Measurements from ENCODE around the gene VSIR. TPM values are rescaled to one million over a fixed set of nuclear protein-coding genes. Genes with fewer than 3 reads are reported as not detected.

VSIR gene
- total and polyA plus RNA-seq, 2 donors (not counting 1 experiment from before 2014, with no cell fraction given): 40.5 to 61.2 TPM

- peak overlapping the region; percentile 77 for H3K27ac Mint-ChIP-seq
- Histone ChIP-seq H3K36me3 (replicated peaks in 1 of 2; ENCODE audit: control extremely low read depth in 1 of 2, control insufficient read depth in 1 of 2, extremely low read depth in 1 of 2, insufficient read depth in 2 of 2, low read length in 1 of 2) (peaks cover 0 to 46% of the 10 kb centered on the region in 2 experiments), H3K4me2 (replicated peaks; ENCODE audit: low read depth, low read length, poor library complexity, severe bottlenecking) (no peak overlapping the region), H3K27me3 (replicated peaks in 1 of 4; ENCODE audit: control extremely low read depth in 1 of 4, control insufficient read depth in 3 of 4, insufficient read depth in 4 of 4, low read length in 3 of 4) (no peaks in the 10 kb centered on the region), H3K9me3 (ENCODE audit: control extremely low read depth in 1 of 3, control insufficient read depth in 2 of 3, insufficient read depth in 1 of 3, low read length in 2 of 3) (no peaks in the 10 kb centered on the region), H3K4me1 (ENCODE audit: control insufficient read depth in 2 of 2, insufficient read depth in 2 of 2, low read length in 2 of 2) (peaks cover 39 to 81% of the 10 kb centered on the region in 2 donors), H3K27ac (ENCODE audit: low read length in 2 of 2) (no peak overlapping the region), H4K20me1 (ENCODE audit: control insufficient read depth, insufficient read depth, low read length, poor library complexity, severe bottlenecking) (no peaks in the 10 kb centered on the region), H3K79me2 (ENCODE audit: control insufficient read depth, insufficient read depth, low read length) (peaks cover 60% of the 10 kb centered on the region), H3K4me3 (ENCODE audit: control extremely low read depth in 1 of 5, extremely low read depth in 1 of 5, insufficient read depth in 1 of 5, low read depth in 2 of 5, low read length in 4 of 5) (no peak overlapping the region), H2AFZ (ENCODE audit: insufficient read depth, low read depth, low read length, poor library complexity, severe bottlenecking) (no peak overlapping the region), H3K9ac (ENCODE audit: low read length) (no peak overlapping the region)
- DNase-seq (no peak), ATAC-seq (ENCODE audit: low read depth) (no peak)
- POLR2A ChIA-PET: interaction anchor here (0.6 to 2.1 kb wide), 2 partner anchors 10 to 836 kb away, joined by 4 to 7 read pairs; no protein-coding TSS in a partner anchor
- intact Hi-C loops (cut with micrococcal nuclease): loop anchor here (5.0 kb wide), 1 partner anchor 1618 kb away; the partner anchor contains the start of gene TYSND1
- CTCF ChIA-PET: interaction anchor here (0.5 to 3.4 kb wide), 3 partner anchors 8 to 493 kb away, joined by 3 to 14 read pairs (median 6); partner anchors contain the start of gene VSIR
- H3K9me3 Mint-ChIP-seq (ENCODE audit: insufficient read depth): no peaks in the 10 kb centered on the region
- no peak for TF ChIP-seq CTCF (IDR thresholded peaks at IDR 0.05)
- peaks cover 81% of the 10 kb centered on the region for H3K4me1 Mint-ChIP-seq
- no peaks in the 10 kb centered on the region for H3K27me3 Mint-ChIP-seq
- H3K4me3 Mint-ChIP-seq: peak overlapping the region; percentile 19
- 88% methylated on average over 3 of the region's 8 CpGs for WGBS (ENCODE audit: insufficient coverage)
Observed at GRCh38 chr10:71765176-71765904, 8.0 kb downstream of the VSIR start.

- Histone ChIP-seq H3K36me3 (replicated peaks in 1 of 2; ENCODE audit: control extremely low read depth in 1 of 2, control insufficient read depth in 1 of 2, extremely low read depth in 1 of 2, insufficient read depth in 2 of 2, low read length in 1 of 2) (peaks cover 0 to 44% of the 10 kb centered on the region in 2 experiments), H3K27ac (ENCODE audit: low read length in 2 of 2) (no peak overlapping the region), H3K4me3 (ENCODE audit: control extremely low read depth in 1 of 5, extremely low read depth in 1 of 5, insufficient read depth in 1 of 5, low read depth in 2 of 5, low read length in 4 of 5) (no peak overlapping the region), H3K9me3 (ENCODE audit: control extremely low read depth in 1 of 3, control insufficient read depth in 2 of 3, insufficient read depth in 1 of 3, low read length in 2 of 3) (no peaks in the 10 kb centered on the region), H2AFZ (ENCODE audit: insufficient read depth, low read depth, low read length, poor library complexity, severe bottlenecking) (no peak overlapping the region), H4K20me1 (ENCODE audit: control insufficient read depth, insufficient read depth, low read length, poor library complexity, severe bottlenecking) (no peaks in the 10 kb centered on the region), H3K27me3 (replicated peaks in 1 of 4; ENCODE audit: control extremely low read depth in 1 of 4, control insufficient read depth in 3 of 4, insufficient read depth in 4 of 4, low read length in 3 of 4) (no peaks in the 10 kb centered on the region), H3K79me2 (ENCODE audit: control insufficient read depth, insufficient read depth, low read length) (peaks cover 49% of the 10 kb centered on the region), H3K4me1 (ENCODE audit: control insufficient read depth in 2 of 2, insufficient read depth in 2 of 2, low read length in 2 of 2) (peaks cover 25 to 65% of the 10 kb centered on the region in 2 donors), H3K4me2 (replicated peaks; ENCODE audit: low read depth, low read length, poor library complexity, severe bottlenecking) (no peak overlapping the region), H3K9ac (ENCODE audit: low read length) (no peak overlapping the region)
- ChIA-PET CTCF (interaction anchor here (1.0 to 3.4 kb wide), 5 partner anchors 10 to 65 kb away, joined by 3 to 14 read pairs (median 4); partner anchors contain the start of gene VSIR), POLR2A (interaction anchor here (0.8 to 1.3 kb wide), 2 partner anchors 9 to 36 kb away, joined by 3 to 4 read pairs; no protein-coding TSS in a partner anchor)
- DNase-seq (no peak), ATAC-seq (ENCODE audit: low read depth) (no peak)
- intact Hi-C loops (cut with micrococcal nuclease): no loop called here
- WGBS (ENCODE audit: insufficient coverage): 80% methylated on average over 9 of the region's 11 CpGs
- Mint-ChIP-seq H3K27me3 (no peaks in the 10 kb centered on the region), H3K4me3 (no peak overlapping the region), H3K27ac (peak overlapping the region; percentile 62), H3K9me3 (ENCODE audit: insufficient read depth) (no peaks in the 10 kb centered on the region), H3K4me1 (peaks cover 67% of the 10 kb centered on the region)
- TF ChIP-seq EZH2 (IDR thresholded peaks at IDR 0.05; ENCODE audit: borderline replicate concordance, insufficient read depth, low read depth, low read length, poor library complexity, severe bottlenecking) (no peak), CTCF (IDR thresholded peaks at IDR 0.05) (no peak)
Observed at GRCh38 chr10:71763352-71764127, 9.8 kb downstream of the VSIR start.
